ENCODE results near the gene WFIKKN1. TPM values are rescaled to one million over a fixed set of nuclear protein-coding genes. Genes with fewer than 3 reads are reported as not detected.

Gene WFIKKN1
- total RNA-seq, 1 experiment from 2014 or later = 0.05 TPM

DNA sequence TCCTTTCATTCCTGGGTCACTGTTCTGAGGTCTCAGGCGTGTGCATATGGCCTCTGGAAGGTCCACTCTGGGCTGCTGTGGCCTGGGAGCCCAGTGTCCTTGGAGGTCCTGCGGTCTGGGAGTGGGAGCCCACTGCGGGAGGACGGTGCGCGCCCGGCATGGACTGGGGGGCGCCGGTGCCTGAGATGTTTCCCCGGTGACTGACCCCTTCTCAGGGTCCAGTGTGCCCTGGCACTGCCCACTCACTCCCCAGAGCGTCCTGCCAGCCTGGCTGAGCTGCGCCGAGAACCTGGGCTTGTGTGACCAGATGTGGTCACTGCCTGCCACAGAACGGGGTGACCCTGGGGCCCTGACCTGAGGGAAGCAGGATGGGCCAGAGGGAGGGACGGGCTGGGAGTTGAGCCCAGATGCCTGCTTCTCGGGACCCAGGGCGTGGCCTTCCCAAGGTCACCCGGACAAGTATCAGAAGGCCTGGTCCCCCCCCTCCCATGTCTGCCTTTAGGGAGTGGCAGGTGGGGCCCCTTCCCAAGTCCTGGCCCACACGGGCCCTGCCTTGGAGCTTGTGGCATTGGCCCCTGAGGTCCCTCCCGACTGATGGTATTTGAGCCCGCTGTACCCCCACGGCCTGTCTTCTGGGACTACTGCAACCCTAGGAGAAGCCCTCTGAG is 43.6 kb downstream of the WFIKKN1 start:
- in situ Hi-C loops (cut with HindIII; ENCODE audit: low pct_unique_long_range_greater_than_20kb, low sequenced_read_pairs) = no loop called here
- no peak for DNase-seq (ENCODE audit: low read depth, low spot score)

DNA sequence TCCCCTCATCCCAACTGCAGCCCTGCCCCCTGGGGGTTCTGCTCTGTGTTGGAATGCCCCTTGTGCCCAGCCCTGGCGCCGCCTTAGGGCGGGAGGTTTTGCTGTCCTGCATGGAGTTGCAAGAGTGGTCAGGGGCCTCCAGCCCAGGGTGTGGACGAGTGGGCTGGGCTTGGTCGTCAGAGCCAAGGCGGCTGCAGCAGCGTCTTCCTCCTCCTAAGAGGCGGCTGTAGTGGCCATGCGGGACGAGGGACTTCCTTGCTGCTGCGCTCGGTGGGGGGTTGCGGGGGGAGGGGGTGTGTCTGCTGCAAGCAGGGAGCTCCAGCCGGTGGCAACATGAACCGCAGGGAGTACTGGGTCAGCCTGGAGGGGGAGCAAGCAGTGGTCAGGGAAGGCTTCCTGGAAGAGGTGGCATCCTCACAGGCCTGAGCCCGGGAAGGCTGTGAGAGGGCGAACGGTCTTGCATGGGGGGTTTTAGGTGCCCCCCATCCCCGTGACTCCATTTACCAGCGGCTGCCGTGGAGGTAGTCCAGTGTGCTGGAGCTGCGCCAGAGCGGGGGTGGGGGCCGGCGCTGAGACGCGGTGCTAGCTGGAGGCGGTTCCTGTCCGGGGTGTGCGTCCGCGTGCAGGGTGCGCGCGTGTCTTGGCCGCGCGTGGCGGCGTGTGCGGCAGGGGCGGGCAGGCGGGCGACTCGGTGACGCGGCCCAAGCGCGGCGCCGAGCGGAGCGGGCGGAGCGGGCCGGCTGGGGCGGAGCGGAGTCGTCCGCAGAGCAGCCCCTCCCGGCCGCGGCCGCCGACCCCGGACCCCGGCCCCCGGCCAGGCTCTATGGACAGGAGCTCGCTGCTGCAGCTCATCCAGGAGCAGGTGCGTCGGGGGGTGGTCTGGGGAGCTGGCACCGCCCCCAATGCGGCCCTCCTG is 44.4 kb downstream of the WFIKKN1 start, which contains the start of gene RHBDL1:
Gene RHBDL1 (plus strand): TSS at position 704 of the 916 bp plus-strand sequence. CDS start 120 bp downstream, at position 824.
- in situ Hi-C loops (cut with HindIII; ENCODE audit: low pct_unique_long_range_greater_than_20kb, low sequenced_read_pairs) = no loop called here
- DNase-seq (ENCODE audit: low read depth, low spot score) = no peak

GRCh38 chr16:675884-676564 is 45.2 kb downstream of the WFIKKN1 start:
- in situ Hi-C loops (cut with HindIII; ENCODE audit: low pct_unique_long_range_greater_than_20kb, low sequenced_read_pairs) = no loop called here

DNA sequence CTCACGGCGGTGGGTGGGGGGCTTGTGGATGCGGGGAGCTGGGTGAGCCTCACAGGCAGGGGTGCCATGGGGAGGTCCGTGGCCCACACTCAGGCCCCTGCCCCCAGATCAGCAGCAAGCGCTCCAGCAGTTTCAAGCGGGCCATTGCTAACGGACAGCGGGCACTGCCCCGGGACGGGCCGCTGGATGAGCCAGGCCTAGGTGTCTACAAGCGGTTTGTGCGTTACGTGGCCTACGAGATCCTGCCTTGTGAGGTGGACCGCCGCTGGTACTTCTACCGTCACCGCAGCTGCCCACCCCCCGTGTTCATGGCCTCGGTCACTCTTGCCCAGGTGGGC is 45.7 kb downstream of the WFIKKN1 start:
- in situ Hi-C loops (cut with HindIII; ENCODE audit: low pct_unique_long_range_greater_than_20kb, low sequenced_read_pairs) = no loop called here
- no peak for DNase-seq (ENCODE audit: low read depth, low spot score)

More at GRCh38 chr16:675884-676564, 45.2 kb downstream of the WFIKKN1 start:
- DNase-seq (ENCODE audit: low read depth, low spot score) = no peak

DNA sequence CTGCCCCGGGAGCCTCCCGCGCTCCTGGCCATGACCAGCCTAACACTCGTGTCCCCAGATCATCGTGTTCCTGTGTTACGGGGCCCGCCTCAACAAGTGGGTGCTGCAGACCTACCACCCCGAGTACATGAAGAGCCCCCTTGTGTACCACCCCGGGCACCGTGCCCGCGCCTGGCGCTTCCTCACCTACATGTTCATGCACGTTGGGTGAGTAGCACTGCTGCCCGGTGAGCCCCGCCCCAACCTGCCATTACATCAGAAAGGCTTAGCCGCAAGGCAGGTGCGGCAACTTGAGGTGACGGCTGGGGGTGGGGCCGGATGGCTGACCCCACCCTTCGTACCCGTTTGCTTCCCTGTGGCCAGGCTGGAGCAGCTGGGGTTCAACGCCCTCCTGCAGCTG is 46.1 kb downstream of the WFIKKN1 start:
- in situ Hi-C loops (cut with HindIII; ENCODE audit: low pct_unique_long_range_greater_than_20kb, low sequenced_read_pairs) = no loop called here
- DNase-seq (ENCODE audit: low read depth, low spot score) = no peak

DNA sequence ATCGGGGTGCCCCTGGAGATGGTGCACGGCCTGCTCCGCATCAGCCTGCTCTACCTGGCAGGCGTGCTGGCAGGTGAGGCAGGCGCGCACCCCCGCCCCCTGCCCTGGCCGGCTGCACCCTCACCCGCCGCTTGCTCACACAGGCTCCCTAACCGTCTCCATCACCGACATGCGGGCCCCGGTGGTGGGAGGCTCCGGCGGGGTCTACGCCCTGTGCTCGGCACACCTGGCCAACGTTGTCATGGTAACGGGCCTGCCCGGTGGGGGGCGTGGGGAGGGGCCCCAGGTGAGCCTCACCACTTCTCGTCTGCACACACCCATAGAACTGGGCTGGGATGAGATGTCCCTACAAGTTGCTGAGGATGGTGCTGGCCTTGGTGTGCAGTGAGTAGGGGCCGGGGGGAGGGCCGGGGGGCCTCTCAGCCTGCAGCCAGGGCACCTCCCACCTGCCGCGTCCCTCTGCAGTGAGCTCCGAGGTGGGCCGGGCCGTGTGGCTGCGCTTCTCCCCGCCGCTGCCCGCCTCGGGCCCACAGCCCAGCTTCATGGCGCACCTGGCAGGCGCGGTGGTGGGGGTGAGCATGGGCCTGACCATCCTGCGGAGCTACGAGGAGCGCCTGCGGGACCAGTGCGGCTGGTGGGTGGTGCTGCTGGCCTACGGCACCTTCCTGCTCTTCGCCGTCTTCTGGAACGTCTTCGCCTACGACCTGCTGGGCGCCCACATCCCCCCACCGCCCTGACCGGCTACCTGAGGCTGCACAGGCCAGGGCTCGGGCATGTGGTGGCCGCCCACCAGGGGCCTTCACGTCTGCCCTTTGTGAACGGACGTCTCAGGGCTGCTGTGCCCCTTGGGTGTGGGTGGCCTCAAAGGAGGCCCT is 46.8 kb downstream of the WFIKKN1 start:
- no peak for DNase-seq (ENCODE audit: low read depth, low spot score)
- in situ Hi-C loops (cut with HindIII; ENCODE audit: low pct_unique_long_range_greater_than_20kb, low sequenced_read_pairs) = no loop called here

DNA sequence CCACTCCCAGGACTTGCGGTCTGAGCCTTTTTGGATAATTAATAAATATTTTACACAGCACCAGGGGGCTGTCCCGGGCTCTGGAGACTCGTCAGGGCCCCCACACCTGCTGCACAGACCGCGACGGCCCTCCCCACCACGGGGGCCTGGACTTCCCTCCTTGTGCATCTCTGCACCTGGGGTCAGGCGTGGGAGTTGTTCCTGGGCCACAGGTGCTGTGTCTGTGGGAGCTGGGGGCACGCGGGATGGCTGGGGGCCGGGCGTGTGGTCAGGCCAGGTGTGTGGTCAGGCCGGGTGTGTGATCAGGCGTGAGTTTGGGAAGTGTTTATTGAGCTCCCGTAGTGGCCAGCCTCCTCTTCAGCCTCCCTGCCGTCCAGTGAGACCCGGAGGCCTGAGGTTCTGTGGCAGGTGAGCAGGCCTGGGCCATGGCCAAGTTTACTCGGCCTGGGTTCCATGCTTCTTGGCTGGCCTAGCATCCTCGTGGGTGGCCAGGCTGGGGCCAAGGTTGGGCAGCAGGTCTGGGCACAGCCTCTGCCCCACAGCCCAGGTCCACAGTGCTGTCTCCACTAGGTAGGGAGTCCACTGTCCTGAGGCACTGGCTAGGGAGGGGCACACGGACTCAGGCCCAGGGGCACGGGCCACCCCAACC is 47.5 kb downstream of the WFIKKN1 start:
- in situ Hi-C loops (cut with HindIII; ENCODE audit: low pct_unique_long_range_greater_than_20kb, low sequenced_read_pairs) = no loop called here
- no peak for DNase-seq (ENCODE audit: low read depth, low spot score)

- in situ Hi-C loops (cut with HindIII; ENCODE audit: low pct_unique_long_range_greater_than_20kb, low sequenced_read_pairs) = no loop called here
- DNase-seq (ENCODE audit: low read depth, low spot score) = peak; percentile 73
Observed at GRCh38 chr16:678858-679813, 48.4 kb downstream of the WFIKKN1 start.

DNA sequence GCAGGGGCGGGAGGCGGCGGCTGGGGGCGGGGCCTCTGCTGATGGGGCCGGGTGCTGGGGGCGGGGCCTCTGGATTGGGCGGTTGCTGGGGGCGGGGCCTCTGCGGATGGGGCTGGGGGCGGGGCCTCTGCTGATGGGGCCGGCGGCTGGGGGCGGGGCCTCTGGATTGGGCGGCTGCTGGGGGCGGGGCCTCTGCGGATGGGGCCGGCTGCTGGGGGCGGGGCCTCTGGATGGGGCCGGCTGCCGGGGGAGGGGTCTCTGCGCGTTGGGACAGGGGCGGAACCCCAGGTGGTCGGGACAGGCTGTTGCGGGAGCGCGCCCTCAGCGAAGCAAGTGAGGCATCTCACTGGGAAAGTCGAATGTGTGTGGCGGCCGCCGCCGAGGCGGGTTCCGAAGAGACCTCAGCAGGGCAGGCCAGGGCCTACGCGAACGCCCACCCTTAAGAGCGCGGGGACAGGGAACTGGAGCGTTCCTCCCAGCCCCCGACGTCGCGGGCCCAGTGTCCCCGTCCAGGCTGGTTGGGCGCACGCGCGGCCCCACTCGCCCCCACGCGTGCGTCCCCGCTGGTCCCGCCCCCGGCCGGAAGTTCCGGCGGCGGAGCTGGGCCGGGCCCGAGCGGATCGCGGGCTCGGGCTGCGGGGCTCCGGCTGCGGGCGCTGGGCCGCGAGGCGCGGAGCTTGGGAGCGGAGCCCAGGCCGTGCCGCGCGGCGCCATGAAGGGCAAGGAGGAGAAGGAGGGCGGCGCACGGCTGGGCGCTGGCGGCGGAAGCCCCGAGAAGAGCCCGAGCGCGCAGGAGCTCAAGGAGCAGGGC is 49.2 kb downstream of the WFIKKN1 start, which contains the start of gene STUB1:
Gene STUB1 (plus strand): TSS at position 597 of the 811 bp plus-strand sequence. CDS start 116 bp downstream, at position 713.
- peak; percentile 80 for DNase-seq (ENCODE audit: low read depth, low spot score)
- in situ Hi-C loops (cut with HindIII; ENCODE audit: low pct_unique_long_range_greater_than_20kb, low sequenced_read_pairs) = no loop called here

GRCh38 chr16:680625-680945 is 49.8 kb downstream of the WFIKKN1 start:
- no peak for DNase-seq (ENCODE audit: low read depth, low spot score)
- in situ Hi-C loops (cut with HindIII; ENCODE audit: low pct_unique_long_range_greater_than_20kb, low sequenced_read_pairs) = no loop called here

DNA sequence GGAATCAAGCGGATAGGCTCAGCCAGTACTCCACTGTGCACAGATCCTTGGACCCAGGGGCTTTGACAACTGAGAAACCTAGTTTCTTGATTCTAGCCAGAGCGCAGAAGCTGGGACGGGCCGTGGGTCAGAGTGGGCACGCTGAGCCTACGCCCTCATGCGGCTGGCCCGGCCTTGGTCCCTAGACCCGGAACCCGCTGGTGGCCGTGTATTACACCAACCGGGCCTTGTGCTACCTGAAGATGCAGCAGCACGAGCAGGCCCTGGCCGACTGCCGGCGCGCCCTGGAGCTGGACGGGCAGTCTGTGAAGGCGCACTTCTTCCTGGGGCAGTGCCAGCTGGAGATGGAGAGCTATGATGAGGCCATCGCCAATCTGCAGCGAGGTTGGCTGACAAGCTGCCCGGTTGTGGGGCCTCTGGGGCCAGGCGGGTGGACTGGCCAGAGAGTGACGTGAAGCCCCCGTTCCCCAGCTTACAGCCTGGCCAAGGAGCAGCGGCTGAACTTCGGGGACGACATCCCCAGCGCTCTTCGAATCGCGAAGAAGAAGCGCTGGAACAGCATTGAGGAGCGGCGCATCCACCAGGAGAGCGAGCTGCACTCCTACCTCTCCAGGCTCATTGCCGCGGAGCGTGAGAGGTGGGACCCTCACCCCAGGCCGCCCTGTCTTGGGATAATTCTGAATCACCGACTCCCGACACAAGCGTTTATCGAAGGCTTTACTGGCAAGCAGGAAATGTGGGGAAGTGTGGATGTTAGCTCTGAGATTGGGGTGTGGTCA is 50.4 kb downstream of the WFIKKN1 start:
- in situ Hi-C loops (cut with HindIII; ENCODE audit: low pct_unique_long_range_greater_than_20kb, low sequenced_read_pairs) = no loop called here
- DNase-seq (ENCODE audit: low read depth, low spot score) = no peak

DNA sequence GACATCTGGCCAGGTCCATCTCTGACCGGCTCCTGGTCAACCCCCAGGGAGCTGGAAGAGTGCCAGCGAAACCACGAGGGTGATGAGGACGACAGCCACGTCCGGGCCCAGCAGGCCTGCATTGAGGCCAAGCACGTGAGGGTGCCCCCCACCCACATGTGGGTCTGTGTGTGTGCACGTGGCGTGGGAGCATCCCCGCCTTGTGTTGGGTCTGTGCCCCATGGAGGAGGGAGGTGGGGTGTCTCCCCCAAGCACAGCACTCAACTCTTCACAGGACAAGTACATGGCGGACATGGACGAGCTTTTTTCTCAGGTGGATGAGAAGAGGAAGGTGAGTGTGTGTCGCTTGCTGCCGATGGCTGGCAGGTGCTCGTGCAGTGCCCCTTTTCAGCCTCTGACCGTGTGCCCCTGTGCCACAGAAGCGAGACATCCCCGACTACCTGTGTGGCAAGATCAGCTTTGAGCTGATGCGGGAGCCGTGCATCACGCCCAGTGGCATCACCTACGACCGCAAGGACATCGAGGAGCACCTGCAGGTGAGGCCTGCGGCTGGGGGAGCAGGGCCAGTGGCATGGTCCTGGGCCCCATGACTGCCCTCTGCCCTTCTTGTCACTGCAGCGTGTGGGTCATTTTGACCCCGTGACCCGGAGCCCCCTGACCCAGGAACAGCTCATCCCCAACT is 51.1 kb downstream of the WFIKKN1 start:
- DNase-seq (ENCODE audit: low read depth, low spot score) = no peak
- in situ Hi-C loops (cut with HindIII; ENCODE audit: low pct_unique_long_range_greater_than_20kb, low sequenced_read_pairs) = no loop called here

- no peak for DNase-seq (ENCODE audit: low read depth, low spot score)
- in situ Hi-C loops (cut with HindIII; ENCODE audit: low pct_unique_long_range_greater_than_20kb, low sequenced_read_pairs) = no loop called here
Observed at GRCh38 chr16:682493-683395, 52.0 kb downstream of the WFIKKN1 start.
